Activated CD8-positive, alpha-beta T cell treated with anti-CD3 and anti-CD28 coated beads for 36 hours (primary cell): Measurements from ENCODE around the gene DGKI. TPM values are rescaled to one million over a fixed set of nuclear protein-coding genes. Genes with fewer than 3 reads are reported as not detected.

Experiments
- ATAC-seq: fragments of 200-7000 bp; cut with Tn5 transposase; one replicate; pipeline ENCODE4 v1.10.0; 2021; ENCODE audit warnings: mild to moderate bottlenecking, moderate library complexity
- CTCF ChIA-PET: fragments of 350-600 bp; sonication (Branson Sonifier 250); formaldehyde crosslinking; loops from one replicate; lab custom pipeline; 2021; ENCODE audit warnings: antibody characterized with exemption; lab: Charles Lee
- POLR2A ChIA-PET: fragments of 350-600 bp; sonication (Branson Sonifier 250); formaldehyde crosslinking; loops from one replicate; lab custom pipeline; 2021; ENCODE audit warnings: antibody characterized with exemption; lab: Charles Lee
- DNase-seq: peaks from one replicate; pipeline ENCODE4 v3.0.0-alpha.2; 2020
- H3K27ac Mint-ChIP-seq: one replicate; pipeline ENCODE4 v1.8.0; 2021; ENCODE audit warnings: mild to moderate bottlenecking, mixed read lengths
- H3K27me3 Mint-ChIP-seq: one replicate; pipeline ENCODE4 v1.8.0; 2021; ENCODE audit warnings: mixed read lengths
- H3K36me3 Mint-ChIP-seq: one replicate; pipeline ENCODE4 v1.8.0; 2021; ENCODE audit warnings: low read depth, mixed read lengths
- H3K4me1 Mint-ChIP-seq: one replicate; pipeline ENCODE4 v1.8.0; 2021; ENCODE audit warnings: low read depth, mixed read lengths
- H3K4me3 Mint-ChIP-seq: one replicate; pipeline ENCODE4 v1.8.0; 2021; ENCODE audit warnings: mild to moderate bottlenecking, moderate library complexity, mixed read lengths
- H3K9me3 Mint-ChIP-seq: one replicate; pipeline ENCODE4 v1.8.0; 2021; ENCODE audit warnings: mixed read lengths
- intact Hi-C: fragments of 100-400 bp; cut with micrococcal nuclease; formaldehyde crosslinking; loops from one replicate; pipeline ENCODE4 v1.10.0; 2022
- total RNA-seq, 2 experiments: library from RNA; stranded (reverse); gene quantifications; one replicate each; pipeline ENCODE4 v1.2.3, GENCODE V29; 2021
- TF ChIP-seq, protein P1 (sequence below): fragments of 200-600 bp; IDR thresholded peaks from one replicate; pipeline ENCODE4 v1.8.0; 2022; ENCODE audit warnings: antibody characterized with exemption, mild to moderate bottlenecking

The DGKI gene
- total RNA-seq, 2 experiments from 2014 or later = 0.38 to 0.65 TPM

DNA sequence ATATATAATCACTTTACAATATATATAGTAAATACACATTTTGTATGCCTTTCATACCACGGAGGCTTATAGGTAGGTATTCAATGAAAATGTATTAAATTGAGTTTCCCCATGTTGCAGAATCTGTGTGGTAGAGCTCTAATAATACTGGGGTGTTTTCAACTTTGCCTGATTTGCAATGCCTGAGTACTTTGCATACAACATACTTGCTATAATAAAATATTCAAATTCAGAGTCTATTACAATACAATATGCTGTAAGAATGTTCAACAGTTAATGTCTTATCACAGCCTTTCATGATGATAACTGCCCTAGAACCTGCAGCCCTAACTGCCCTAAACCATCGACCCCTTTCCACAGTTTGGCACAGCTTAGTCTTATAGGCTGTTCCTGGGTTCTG is 114.6 kb downstream of the DGKI start:
- no peaks in the 10 kb centered on the region for H3K4me1 Mint-ChIP-seq
- ChIA-PET CTCF (no interaction called here), POLR2A (interaction anchor here (0.8 kb wide), 1 partner anchor 55 kb away, joined by 3 read pairs; no protein-coding TSS in a partner anchor)
- H3K9me3 Mint-ChIP-seq = no peaks in the 10 kb centered on the region
- H3K27ac Mint-ChIP-seq = no peak overlapping the region
- no peak for DNase-seq
- no peaks in the 10 kb centered on the region for H3K36me3 Mint-ChIP-seq
- peaks cover 2% of the 10 kb centered on the region for H3K27me3 Mint-ChIP-seq
- no peak for ATAC-seq
- TF ChIP-seq, protein P1, sequence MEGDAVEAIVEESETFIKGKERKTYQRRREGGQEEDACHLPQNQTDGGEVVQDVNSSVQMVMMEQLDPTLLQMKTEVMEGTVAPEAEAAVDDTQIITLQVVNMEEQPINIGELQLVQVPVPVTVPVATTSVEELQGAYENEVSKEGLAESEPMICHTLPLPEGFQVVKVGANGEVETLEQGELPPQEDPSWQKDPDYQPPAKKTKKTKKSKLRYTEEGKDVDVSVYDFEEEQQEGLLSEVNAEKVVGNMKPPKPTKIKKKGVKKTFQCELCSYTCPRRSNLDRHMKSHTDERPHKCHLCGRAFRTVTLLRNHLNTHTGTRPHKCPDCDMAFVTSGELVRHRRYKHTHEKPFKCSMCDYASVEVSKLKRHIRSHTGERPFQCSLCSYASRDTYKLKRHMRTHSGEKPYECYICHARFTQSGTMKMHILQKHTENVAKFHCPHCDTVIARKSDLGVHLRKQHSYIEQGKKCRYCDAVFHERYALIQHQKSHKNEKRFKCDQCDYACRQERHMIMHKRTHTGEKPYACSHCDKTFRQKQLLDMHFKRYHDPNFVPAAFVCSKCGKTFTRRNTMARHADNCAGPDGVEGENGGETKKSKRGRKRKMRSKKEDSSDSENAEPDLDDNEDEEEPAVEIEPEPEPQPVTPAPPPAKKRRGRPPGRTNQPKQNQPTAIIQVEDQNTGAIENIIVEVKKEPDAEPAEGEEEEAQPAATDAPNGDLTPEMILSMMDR = no peak
- intact Hi-C loops = no loop called here
- H3K4me3 Mint-ChIP-seq = no peak overlapping the region

DNA sequence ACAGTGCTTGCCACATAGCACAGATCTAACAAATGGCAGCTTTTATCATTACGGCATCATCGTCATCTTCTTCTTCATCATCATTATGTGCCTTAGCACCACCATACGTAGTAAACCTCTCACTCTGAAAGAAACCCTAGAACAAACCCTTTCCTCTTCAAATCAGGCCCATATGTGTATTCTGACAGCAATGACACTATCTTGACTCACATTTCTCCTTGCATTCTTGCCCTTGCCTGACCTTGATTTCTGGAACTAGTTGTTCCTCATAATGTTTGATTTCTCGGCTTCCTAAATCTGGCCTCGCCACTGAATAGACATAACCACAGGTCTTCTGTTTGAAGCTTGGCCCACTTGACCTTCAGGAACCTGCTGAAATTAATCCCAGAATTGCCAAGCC is 115.3 kb downstream of the DGKI start:
- ChIA-PET POLR2A (interaction anchor here (0.8 kb wide), 1 partner anchor 54 kb away, joined by 3 read pairs; no protein-coding TSS in a partner anchor), CTCF (no interaction called here)
- H3K9me3 Mint-ChIP-seq = no peaks in the 10 kb centered on the region
- H3K36me3 Mint-ChIP-seq = no peaks in the 10 kb centered on the region
- DNase-seq = no peak
- no peak for ATAC-seq
- H3K4me1 Mint-ChIP-seq = no peaks in the 10 kb centered on the region
- H3K27me3 Mint-ChIP-seq = peaks cover 2% of the 10 kb centered on the region
- TF ChIP-seq, protein P1 = no peak
- intact Hi-C loops = no loop called here
- no peak overlapping the region for H3K4me3 Mint-ChIP-seq
- H3K27ac Mint-ChIP-seq = no peak overlapping the region

GRCh38 chr7:137728426-137728825 is 118.3 kb downstream of the DGKI start:
- DNase-seq = no peak
- no peaks in the 10 kb centered on the region for H3K36me3 Mint-ChIP-seq
- intact Hi-C loops = no loop called here
- ATAC-seq = no peak
- H3K27ac Mint-ChIP-seq = no peak overlapping the region
- peaks cover 8% of the 10 kb centered on the region for H3K27me3 Mint-ChIP-seq
- TF ChIP-seq, protein P1 = no peak
- POLR2A ChIA-PET = interaction anchor here (0.7 kb wide), 1 partner anchor 305 kb away, joined by 3 read pairs; no protein-coding TSS in a partner anchor
- no peaks in the 10 kb centered on the region for H3K9me3 Mint-ChIP-seq
- H3K4me1 Mint-ChIP-seq = no peaks in the 10 kb centered on the region
- H3K4me3 Mint-ChIP-seq = no peak overlapping the region
- CTCF ChIA-PET = interaction anchor here (1.2 kb wide), 1 partner anchor 72 kb away, joined by 4 read pairs; no protein-coding TSS in a partner anchor

- CTCF ChIA-PET = interaction anchor here (1.2 kb wide), 1 partner anchor 71 kb away, joined by 4 read pairs; no protein-coding TSS in a partner anchor
- no peaks in the 10 kb centered on the region for H3K36me3 Mint-ChIP-seq
- no peak for DNase-seq
- no peak for ATAC-seq
- intact Hi-C loops = no loop called here
- POLR2A ChIA-PET = no interaction called here
- H3K4me3 Mint-ChIP-seq = no peak overlapping the region
- no peak overlapping the region for H3K27ac Mint-ChIP-seq
- peaks cover 9% of the 10 kb centered on the region for H3K27me3 Mint-ChIP-seq
- H3K9me3 Mint-ChIP-seq = no peaks in the 10 kb centered on the region
- H3K4me1 Mint-ChIP-seq = no peaks in the 10 kb centered on the region
- TF ChIP-seq, protein P1 = no peak
These were observed 119.4 kb downstream of the DGKI start for GRCh38 chr7:137727413-137727812.

GRCh38 chr7:137718355-137718754 is 128.4 kb downstream of the DGKI start:
- Mint-ChIP-seq H3K27ac (no peak overlapping the region), H3K36me3 (no peaks in the 10 kb centered on the region), H3K27me3 (peaks cover 11% of the 10 kb centered on the region), H3K4me1 (no peaks in the 10 kb centered on the region), H3K4me3 (no peak overlapping the region), H3K9me3 (no peaks in the 10 kb centered on the region)
- POLR2A ChIA-PET = no interaction called here
- intact Hi-C loops = no loop called here
- CTCF ChIA-PET = no interaction called here
- DNase-seq (no peak), ATAC-seq (no peak)
- TF ChIP-seq, protein P1 = no peak
